ENCODE measurements around the gene FNDC3B.

DNA sequence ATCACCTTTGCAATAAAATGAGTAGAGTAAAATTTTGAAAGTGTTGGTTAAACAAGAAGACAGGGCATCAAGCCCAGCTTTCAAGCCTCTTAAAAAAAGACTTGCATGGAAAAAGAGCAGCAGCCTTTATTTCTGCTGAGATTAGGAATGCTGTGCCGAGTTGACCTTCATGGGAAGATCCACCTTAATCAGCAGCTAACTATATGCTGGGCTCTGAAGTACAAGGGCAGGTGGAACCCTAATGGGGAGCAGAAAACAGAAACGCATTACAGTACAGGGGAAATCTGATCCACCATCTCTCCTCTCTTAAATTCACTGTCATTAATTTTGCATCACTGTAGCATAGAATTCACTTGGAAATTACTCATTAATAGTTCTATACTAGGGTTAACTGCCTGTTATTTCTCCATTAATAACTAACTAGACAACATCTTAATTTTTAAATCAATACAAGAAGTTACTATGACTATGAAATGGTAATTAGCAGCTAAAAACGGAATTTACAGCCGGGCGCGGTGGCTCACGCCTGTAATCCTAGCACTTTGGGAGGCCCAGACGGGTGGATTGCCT, 275.3 kb downstream of the FNDC3B start:
- TF ChIP-seq GATA2 (IDR thresholded peaks at IDR 0.05; ENCODE audit: low read depth, low read length) (no peak), GATA3 (IDR thresholded peaks at IDR 0.05; ENCODE audit: low read depth, low read length) (no peak)
